HG03097 (cell line): ENCODE measurements around the gene HFE.

ENCODE experiments used
- ATAC-seq: cut with Tn5 transposase; IDR thresholded peaks from one replicate; pipeline ENCODE4 v1.9.1; 2021; ENCODE audit not compliant: unreplicated experiment, low FRiP score

Gene HFE

DNA sequence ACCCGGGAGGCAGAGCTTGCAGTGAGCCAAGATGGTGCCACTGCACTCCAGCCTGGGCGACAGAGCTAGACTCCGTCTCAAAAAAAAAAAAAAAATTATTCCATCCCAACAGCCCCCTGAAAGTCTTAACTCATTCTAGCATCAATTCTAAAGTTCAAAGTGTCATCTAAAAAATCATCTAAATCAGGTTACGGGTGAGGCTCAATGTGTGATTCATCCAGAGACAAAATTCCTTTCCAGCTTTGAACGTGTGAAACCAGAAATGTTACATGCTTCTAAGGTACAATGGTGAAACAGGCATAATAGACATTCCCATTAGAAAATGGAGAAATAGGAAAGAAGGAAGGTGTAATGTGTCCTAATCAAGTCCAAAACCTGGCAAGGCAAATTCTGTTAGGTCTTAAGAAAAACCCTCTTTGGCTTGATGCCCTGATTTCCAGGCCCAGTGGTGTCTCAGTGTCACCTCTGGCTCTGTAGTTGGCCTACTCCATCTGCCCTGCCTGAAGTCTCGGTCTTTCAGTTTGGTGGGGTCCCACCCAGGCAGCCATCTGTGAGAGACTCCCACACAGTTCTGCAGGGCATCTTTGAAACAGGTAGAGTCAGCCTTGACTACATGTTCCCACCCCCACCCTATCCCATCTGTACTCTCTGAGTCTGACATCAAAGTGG is 43.5 kb downstream of the HFE start:
- no peak for ATAC-seq

DNA sequence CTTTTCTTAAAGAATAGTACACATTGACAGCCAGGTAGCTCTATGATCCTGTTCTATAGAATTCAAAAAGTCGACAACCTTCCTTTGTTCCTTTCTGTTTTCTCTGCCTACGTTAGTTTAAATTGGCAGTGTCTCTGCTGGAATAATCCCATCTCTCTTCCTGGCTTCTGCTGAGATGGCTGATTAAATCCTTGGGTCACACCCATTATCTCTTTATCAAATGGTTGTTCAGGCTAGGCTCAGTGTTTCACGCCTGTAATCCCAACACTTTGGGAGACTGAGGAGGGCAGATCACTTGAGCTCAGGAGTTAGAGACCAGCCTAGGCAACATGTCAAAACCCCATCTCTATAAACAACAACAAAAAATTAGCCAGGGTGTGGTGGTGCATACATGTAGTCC is 44.4 kb downstream of the HFE start:
- no peak for ATAC-seq

DNA sequence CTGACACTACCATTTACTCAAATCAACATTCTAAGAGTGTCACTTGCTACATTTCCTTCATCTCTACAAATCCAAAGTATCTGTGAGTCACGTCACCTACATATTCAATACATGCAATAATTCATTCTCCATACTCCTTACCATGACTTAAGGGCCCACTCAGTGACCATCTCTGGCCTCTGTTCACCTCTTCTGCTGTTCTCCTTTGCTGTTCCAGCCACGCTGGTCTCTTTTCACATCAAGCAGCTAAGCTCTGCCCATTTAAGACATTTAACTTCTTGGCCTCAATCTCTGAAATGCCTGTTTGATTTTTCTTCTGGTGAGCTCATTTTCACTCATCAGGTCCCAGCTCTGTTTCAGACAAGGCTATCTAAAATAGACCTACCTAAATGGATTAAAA is 46.5 kb downstream of the HFE start:
- ATAC-seq, result no peak

DNA sequence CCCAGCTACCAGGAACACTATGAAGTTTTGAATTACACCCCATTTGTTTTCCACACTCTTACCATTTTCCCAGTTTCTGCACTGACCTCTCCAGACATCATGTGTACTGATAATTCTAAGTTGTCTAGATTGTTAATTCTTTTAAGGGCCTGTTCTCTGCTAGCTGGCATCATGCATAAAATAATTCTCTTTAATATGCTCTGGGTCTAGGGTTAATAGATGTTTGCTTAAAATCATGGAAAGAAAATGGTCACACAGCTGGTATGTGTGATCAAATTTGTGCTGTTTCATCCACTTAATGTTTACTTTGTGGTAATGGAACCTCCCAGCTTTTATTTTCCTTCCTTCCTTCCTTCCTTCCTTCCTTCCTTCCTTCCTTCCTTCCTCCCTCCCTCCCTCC is 49.1 kb downstream of the HFE start:
- no peak for ATAC-seq

DNA sequence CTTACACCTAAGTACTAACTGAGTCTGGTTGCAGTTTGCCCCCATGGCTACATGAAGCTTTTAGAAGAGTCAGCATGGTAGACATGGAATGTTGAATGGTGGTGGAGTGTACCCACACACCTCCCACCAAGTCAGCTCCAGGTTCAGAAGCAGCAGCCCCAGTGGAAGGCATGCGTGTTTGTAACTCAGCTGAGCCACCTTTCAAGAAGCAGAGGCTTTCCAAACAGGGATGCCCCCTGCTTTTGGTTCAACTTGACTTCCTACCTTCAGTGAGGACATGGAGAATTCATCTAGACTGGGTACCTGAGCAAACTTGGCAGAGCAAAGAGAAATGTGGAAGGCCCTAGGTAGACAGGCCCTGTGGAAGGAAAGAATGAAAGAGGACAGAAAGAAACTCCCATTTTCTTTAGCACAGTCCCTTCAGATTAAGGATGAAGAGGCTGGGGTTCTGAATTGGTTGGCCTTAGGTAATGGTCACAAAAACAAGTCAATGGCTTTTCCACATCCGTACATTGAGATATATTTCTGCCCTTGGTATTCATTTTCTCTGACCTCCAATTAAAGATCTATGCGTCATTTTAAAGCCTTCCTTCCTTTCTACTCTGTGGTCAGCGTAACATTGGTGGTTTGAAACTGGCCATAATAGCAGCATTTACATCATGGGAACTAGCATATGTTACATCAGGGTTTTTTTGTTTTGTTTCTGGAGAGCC is 53.2 kb downstream of the HFE start:
- ATAC-seq, result no peak

DNA sequence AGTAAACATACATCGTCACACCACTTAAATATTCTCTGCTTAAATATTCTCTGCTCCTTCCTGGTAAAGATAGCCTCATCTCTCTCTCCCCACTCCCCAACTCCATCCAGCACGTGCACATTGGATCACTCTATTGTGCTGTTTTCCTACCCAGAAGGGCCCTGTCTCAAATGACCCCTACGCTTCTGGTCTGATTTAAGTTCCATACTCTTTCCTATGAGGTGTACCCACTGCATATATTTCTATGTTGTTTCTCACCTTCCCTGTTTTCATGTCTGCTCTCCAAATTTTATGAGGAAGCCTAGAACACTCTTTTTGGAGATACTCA is 53.7 kb downstream of the HFE start:
- no peak for ATAC-seq

DNA sequence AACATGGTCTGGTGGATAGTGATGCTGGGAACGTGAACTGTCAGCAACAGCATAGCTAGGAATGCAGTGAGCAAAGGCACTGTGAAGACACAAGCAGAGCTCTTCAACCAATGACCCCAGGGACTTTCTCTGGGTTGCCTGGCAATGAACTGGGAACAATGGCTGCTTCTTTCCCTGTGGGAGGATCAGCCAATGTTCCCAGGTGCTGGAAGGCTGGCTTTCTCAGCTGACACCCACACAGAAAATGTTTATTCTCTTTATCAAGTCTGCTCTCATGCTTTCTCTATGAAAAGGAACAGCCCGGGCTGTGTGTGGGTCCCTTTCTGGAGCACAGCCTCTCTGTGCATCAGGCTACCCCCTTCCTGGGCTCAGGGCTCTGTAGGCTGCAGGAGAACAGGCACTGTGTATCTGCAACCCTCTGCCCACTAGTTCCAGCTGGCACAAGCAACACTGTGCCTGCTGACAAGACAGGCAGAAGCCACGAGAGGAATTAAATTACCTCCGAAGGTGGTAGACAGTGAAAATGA is 54.2 kb downstream of the HFE start:
- ATAC-seq, result no peak

DNA sequence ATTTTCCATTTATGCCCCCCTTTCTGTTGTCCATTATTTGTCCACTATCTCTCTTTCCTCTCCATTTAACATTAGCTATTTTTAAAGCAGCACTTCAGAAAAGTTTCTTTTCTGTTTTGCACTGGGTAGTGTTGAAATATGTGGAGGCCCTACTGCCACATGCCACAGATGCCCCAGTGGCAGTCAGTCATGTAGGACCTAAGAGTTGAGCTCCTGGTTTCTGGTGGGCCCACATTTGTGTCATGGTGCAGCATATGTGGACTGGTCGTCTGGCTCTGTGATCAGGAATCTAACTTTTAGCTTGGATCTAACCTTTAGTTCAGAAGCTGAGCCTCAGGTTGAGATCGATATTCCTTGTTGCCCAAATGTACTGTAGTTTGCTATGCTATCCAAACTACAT is 54.8 kb downstream of the HFE start:
- ATAC-seq, result no peak
